GM12878 (cell line): ENCODE results near the gene ZNF425. TPM values are rescaled to one million over a fixed set of nuclear protein-coding genes. Genes with fewer than 3 reads are reported as not detected.

Experiments
- ATAC-seq: fragments of 200-7000 bp; cut with Tn5 transposase; 3 replicates; pipeline ENCODE4 v1.9.1; 2020; ENCODE audit warnings: mild to moderate bottlenecking, moderate library complexity
- BruUV-seq: library from RNA; stranded (reverse); fragments of 400-500 nt; replicated peaks from 2 replicates; lab custom pipeline; 2021; lab: Mats Ljungman, UMichigan
- CTCF ChIA-PET: fragments of 300-600 bp; sonication (Branson Sonifier 250); formaldehyde crosslinking; extraction: SDS; loops from one replicate; lab custom pipeline; 2021; ENCODE audit warnings: inconsistent platforms; lab: Yijun Ruan, JAX
- POLR2A ChIA-PET: fragments of 350-600 bp; formaldehyde crosslinking; extraction: SDS; loops from one replicate; lab custom pipeline; 2021; ENCODE audit warnings: inconsistent platforms; lab: Charles Lee
- RAD21 ChIA-PET: fragments of 300-600 bp; sonication (Branson Sonifier 250); formaldehyde crosslinking; loops from one replicate; lab custom pipeline; 2023; ENCODE audit warnings: antibody characterized with exemption; ENCODE audit not compliant: unreplicated experiment; lab: Charles Lee
- SMC1A ChIA-PET: fragments of 300-600 bp; sonication (Branson Sonifier 250); formaldehyde crosslinking; loops from one replicate; lab custom pipeline; 2023; ENCODE audit not compliant: unreplicated experiment, uncharacterized antibody; lab: Charles Lee
- DNase-seq: peaks from one replicate; pipeline ENCODE4 v3.0.0-alpha.2; 2011; ENCODE audit warnings: low read depth, low spot score
- FAIRE-seq: peaks from 3 replicates; lab custom pipeline; 2011; peaks lifted over from hg19 to GRCh38; lab: Jason Lieb, UNC
- H2AFZ ChIP-seq: 2 replicates; pipeline ENCODE4 v1.6.0; 2011; ENCODE audit warnings: low read depth, low read length, control low read depth; ENCODE audit not compliant: control insufficient read depth
- H3K27ac ChIP-seq: 2 replicates; pipeline ENCODE4 v1.5.1; 2011; ENCODE audit warnings: control low read depth; ENCODE audit not compliant: control insufficient read depth, insufficient read depth
- H3K27me3 ChIP-seq, 2 experiments: replicated peaks in 1 of 2; 2 replicates each; pipeline versions ENCODE4 v1.6.0 to v1.6.1; 2011; ENCODE audit warnings: low read length in 1 of 2; ENCODE audit not compliant: control insufficient read depth in 2 of 2, insufficient read depth in 2 of 2
- H3K36me3 ChIP-seq, 2 experiments: 2 replicates each; pipeline ENCODE4 v1.5.1; 2011; ENCODE audit warnings: low read length in 1 of 2; ENCODE audit not compliant: control insufficient read depth in 2 of 2, insufficient read depth in 2 of 2
- H3K4me1 ChIP-seq: 2 replicates; pipeline ENCODE4 v1.6.1; 2011; ENCODE audit warnings: mild to moderate bottlenecking, low read length, moderate library complexity, mixed read lengths; ENCODE audit not compliant: control insufficient read depth, insufficient read depth
- H3K4me2 ChIP-seq: 2 replicates; pipeline ENCODE4 v1.6.0; 2011; ENCODE audit warnings: control low read depth; ENCODE audit not compliant: control insufficient read depth, insufficient read depth
- H3K4me3 ChIP-seq: fragments of 200-600 bp; sonication (generic); 2 replicates; pipeline ENCODE4 v1.5.1; 2016
- H3K79me2 ChIP-seq: 2 replicates; pipeline ENCODE4 v1.6.0; 2011; ENCODE audit warnings: low read length; ENCODE audit not compliant: control insufficient read depth, insufficient read depth
- H3K9ac ChIP-seq: 2 replicates; pipeline ENCODE4 v1.8.0; 2011; ENCODE audit warnings: low read length, control low read depth, mixed read lengths; ENCODE audit not compliant: control insufficient read depth, insufficient read depth
- H3K9me3 ChIP-seq: replicated peaks from 3 replicates; pipeline ENCODE4 v1.5.1; 2011; ENCODE audit warnings: mild to moderate bottlenecking, low read length; ENCODE audit not compliant: control insufficient read depth, insufficient read depth
- H4K20me1 ChIP-seq: 2 replicates; pipeline ENCODE4 v1.6.0; 2011; ENCODE audit not compliant: control insufficient read depth, insufficient read depth
- ASH2L ChIP-seq: fragments of 300-600, 200-600 bp; sonication (generic); IDR thresholded peaks from 2 replicates; pipeline ENCODE4 v1.6.1; 2017; ENCODE audit warnings: low read depth, mild to moderate bottlenecking, borderline replicate concordance
- BMI1 ChIP-seq: fragments of 450-650 bp; IDR thresholded peaks from 2 replicates; pipeline ENCODE4 v1.6.1; 2016; ENCODE audit warnings: mild to moderate bottlenecking, moderate library complexity, borderline replicate concordance
- EP300 ChIP-seq, 2 experiments: fragments of 150-350 bp in 1 of 2; IDR thresholded peaks; 2 replicates each; pipeline ENCODE4 v1.6.1; 2011 to 2012; ENCODE audit warnings: low read depth in 2 of 2, low read length in 2 of 2, borderline replicate concordance in 1 of 2, improper control_type of control experiment in 1 of 2, inconsistent platforms in 1 of 2; ENCODE audit not compliant: control insufficient read depth in 1 of 2
- FOXK2 ChIP-seq: fragments of 450-650 bp; IDR thresholded peaks from 2 replicates; pipeline ENCODE4 v1.6.1; 2017; ENCODE audit warnings: mild to moderate bottlenecking, moderate library complexity
- HDAC6 ChIP-seq: fragments of 200-600 bp; sonication (generic); IDR thresholded peaks from one replicate; pipeline ENCODE4 v1.8.0; 2017; ENCODE audit warnings: antibody characterized with exemption; ENCODE audit not compliant: unreplicated experiment
- IKZF1 ChIP-seq: fragments of 450-650 bp; conservative IDR thresholded peaks from 2 replicates; pipeline ENCODE4 v1.6.1; 2017; ENCODE audit warnings: antibody characterized with exemption, mild to moderate bottlenecking
- JUNB ChIP-seq: IDR thresholded peaks from 2 replicates; pipeline ENCODE4 v1.6.1; 2016; ENCODE audit warnings: antibody characterized with exemption, mild to moderate bottlenecking
- RUNX3 ChIP-seq: IDR thresholded peaks from 2 replicates; pipeline ENCODE4 v1.6.1; 2012; ENCODE audit warnings: low read length, inconsistent platforms
- SMC3 ChIP-seq: IDR thresholded peaks from 2 replicates; pipeline ENCODE4 v1.6.1; 2011; ENCODE audit warnings: low read length, improper control_type of control experiment, borderline replicate concordance
- WGBS: methylation state at CpG from one replicate; pipeline ENCODE4 v1.1.6; 2016; ENCODE audit warnings: low lambda C conversion rate; ENCODE audit not compliant: insufficient replicate concordance, insufficient coverage; ENCODE audit errors: missing lambda C conversion rate; 5-methylcytosine and 5-hydroxymethylcytosine counted together
- in situ Hi-C: fragments of 300-500 bp; cut with MboI; formaldehyde crosslinking; loops from 9 replicates; pipeline ENCODE4 v1.14.3; 2018; ENCODE audit warnings: mixed read lengths
- intact Hi-C: fragments of 100-400 bp; cut with micrococcal nuclease; formaldehyde crosslinking; loops from one replicate; pipeline ENCODE4 v1.14.2; 2022; ENCODE audit not compliant: unreplicated experiment
- polyA plus RNA-seq, 11 experiments: library from polyadenylated mRNA; depleted of rRNA in 4 of 11; unstranded in 6 of 11; stranded (reverse) in 5 of 11; fragments of >200 nt; fragmentation: Nextera tagmentation in 4 of 11; fragmentation: Illumina TruSeq in 1 of 11; extraction: Ambion mirVana in 4 of 11; extraction: Trizol in 1 of 11; gene quantifications; 1 replicate in 1 of 11; 2 replicates in 10 of 11; pipeline versions ENCODE4 v1.2.1 to v1.2.3, GENCODE V29; 2011 to 2016; ENCODE audit warnings: inconsistent platforms in 2 of 11, missing spikeins in 2 of 11, low read depth in 1 of 11
- total RNA-seq, 4 experiments: library from RNA; depleted of rRNA in 3 of 4; stranded (reverse); fragments of >200 nt in 3 of 4; fragmentation: Illumina TruSeq in 1 of 4; extraction: Trizol in 1 of 4; gene quantifications; 2 replicates each; pipeline versions ENCODE4 v1.2.1 to v1.2.3, GENCODE V29; 2013 to 2021
- TF ChIP-seq, protein P1 (sequence below): fragments of 450-650 bp; IDR thresholded peaks from 2 replicates; pipeline ENCODE4 v1.6.1; 2017; ENCODE audit warnings: low read depth, mild to moderate bottlenecking, moderate library complexity
- TF ChIP-seq, protein P2 (sequence below): IDR thresholded peaks from 2 replicates; pipeline ENCODE4 v1.6.1; 2011; ENCODE audit warnings: mild to moderate bottlenecking, low read depth, low read length, moderate library complexity; ENCODE audit not compliant: insufficient replicate concordance

Gene ZNF425
- total and polyA plus RNA-seq, 10 of the 15 experiments (the other 5 are each of a cell fraction or from before 2014, with no cell fraction given) = 0.19 to 1.8 (median 0.91) TPM

DNA sequence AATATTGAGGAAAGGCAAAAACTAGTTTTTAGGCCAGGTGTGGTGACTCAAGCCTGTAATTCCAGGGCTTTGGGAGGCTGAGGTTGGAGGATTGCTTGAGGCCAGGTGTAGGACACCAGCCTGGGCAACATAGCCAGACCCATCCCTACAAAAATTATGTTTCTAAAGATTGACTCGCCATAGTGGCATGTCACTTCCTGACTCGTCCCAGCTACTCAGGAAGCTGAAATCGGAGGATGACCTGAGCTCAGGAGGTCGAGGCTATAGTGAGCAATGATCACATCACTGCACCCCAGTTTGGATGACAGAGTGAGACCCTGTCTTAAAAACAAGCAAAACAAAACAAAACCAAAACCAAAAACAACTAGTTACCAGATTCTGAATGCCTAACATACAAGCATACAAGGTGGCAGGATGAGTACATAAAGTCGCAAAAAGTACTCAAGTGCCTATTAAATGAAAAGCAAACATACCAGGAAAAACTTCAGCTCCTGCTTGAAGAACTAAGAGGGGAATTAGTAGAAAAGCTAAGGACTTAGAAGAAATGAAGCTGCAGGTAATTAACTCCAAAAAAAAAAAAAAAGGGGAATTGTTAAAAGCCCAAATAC lies 35.2 kb upstream of the ZNF425 start (continued):
- TF ChIP-seq, protein P1, sequence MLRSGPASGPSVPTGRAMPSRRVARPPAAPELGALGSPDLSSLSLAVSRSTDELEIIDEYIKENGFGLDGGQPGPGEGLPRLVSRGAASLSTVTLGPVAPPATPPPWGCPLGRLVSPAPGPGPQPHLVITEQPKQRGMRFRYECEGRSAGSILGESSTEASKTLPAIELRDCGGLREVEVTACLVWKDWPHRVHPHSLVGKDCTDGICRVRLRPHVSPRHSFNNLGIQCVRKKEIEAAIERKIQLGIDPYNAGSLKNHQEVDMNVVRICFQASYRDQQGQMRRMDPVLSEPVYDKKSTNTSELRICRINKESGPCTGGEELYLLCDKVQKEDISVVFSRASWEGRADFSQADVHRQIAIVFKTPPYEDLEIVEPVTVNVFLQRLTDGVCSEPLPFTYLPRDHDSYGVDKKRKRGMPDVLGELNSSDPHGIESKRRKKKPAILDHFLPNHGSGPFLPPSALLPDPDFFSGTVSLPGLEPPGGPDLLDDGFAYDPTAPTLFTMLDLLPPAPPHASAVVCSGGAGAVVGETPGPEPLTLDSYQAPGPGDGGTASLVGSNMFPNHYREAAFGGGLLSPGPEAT = no peak
- TF ChIP-seq SMC3 (no peak), EP300 (IDR thresholded peaks at IDR 0.05; ENCODE audit: borderline replicate concordance in 1 of 2, control insufficient read depth in 1 of 2, low read depth in 2 of 2, low read length in 2 of 2) (no peak), ASH2L (no peak), BMI1 (no peak)
- TF ChIP-seq, protein P2, sequence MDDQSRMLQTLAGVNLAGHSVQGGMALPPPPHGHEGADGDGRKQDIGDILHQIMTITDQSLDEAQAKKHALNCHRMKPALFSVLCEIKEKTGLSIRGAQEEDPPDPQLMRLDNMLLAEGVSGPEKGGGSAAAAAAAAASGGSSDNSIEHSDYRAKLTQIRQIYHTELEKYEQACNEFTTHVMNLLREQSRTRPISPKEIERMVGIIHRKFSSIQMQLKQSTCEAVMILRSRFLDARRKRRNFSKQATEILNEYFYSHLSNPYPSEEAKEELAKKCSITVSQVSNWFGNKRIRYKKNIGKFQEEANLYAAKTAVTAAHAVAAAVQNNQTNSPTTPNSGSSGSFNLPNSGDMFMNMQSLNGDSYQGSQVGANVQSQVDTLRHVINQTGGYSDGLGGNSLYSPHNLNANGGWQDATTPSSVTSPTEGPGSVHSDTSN = no peak

DNA sequence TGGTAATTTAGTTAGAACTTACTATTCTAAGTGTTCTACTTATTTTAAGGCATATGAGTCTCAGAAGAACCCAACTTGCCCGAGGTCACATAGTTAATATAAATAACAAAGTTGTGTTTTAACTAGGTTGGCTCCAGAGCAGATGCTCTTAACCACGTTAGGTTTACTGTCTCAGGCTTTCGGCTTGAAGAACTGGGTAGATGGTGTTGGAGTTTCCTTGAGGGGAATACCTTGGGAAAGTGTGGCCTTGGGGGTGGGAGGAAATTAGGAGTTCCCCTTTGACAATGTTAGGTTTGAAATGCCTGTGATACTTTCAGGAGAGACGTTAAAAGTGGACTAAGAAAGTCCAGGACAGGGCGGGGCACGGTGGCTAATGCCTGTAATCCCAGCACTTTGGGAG lies 30.8 kb upstream of the ZNF425 start:
- 35% methylated on average over 6 of the region's 6 CpGs for WGBS

More for the DNA sequence above, 30.8 kb upstream of the ZNF425 start:
- ChIA-PET POLR2A (interaction anchor here (0.6 to 0.7 kb wide), 2 partner anchors 8 to 43 kb away, joined by 3 read pairs; no protein-coding TSS in a partner anchor), RAD21 (no interaction called here), CTCF (interaction anchor here (1.4 kb wide), 1 partner anchor 10 kb away, joined by 7 read pairs; the partner anchor contains the start of gene ZNF398), SMC1A (interaction anchor here (0.7 kb wide), 1 partner anchor 473 kb away, joined by 4 read pairs; no protein-coding TSS in a partner anchor)
- ATAC-seq (peak; percentile 42), DNase-seq (no peak), FAIRE-seq (no peak)
- no TSS peak for BruUV-seq
- TF ChIP-seq IKZF1 (0 out of 2 replicates have a peak, but pooled peaks have one; percentile 20), FOXK2 (no peak), JUNB (no peak), HDAC6 (no peak), RUNX3 (0 out of 2 replicates have a peak, but pooled peaks have one; percentile 28)
- H3K9me3 ChIP-seq = no peaks in the 10 kb centered on the region
- H2AFZ ChIP-seq = no peak overlapping the region
- no peak overlapping the region for H3K9ac ChIP-seq
- no peaks in the 10 kb centered on the region for H3K27me3 ChIP-seq
- intact Hi-C loops (no loop called here), in situ Hi-C loops (no loop called here)
- H3K27ac ChIP-seq = no peak overlapping the region
- H3K79me2 ChIP-seq = peaks cover 7% of the 10 kb centered on the region
- no peaks in the 10 kb centered on the region for H4K20me1 ChIP-seq
- no peaks in the 10 kb centered on the region; the same call in 1 of the 2 replicates for H3K4me1 ChIP-seq
- peaks cover 3 to 5% of the 10 kb centered on the region in 2 experiments; a peak in 3 of 4 replicates for H3K36me3 ChIP-seq
- H3K4me3 ChIP-seq = no peak overlapping the region
- H3K4me2 ChIP-seq = no peak overlapping the region
